Measurements from ENCODE around the gene INPP4B.

- TF ChIP-seq CTCF (IDR thresholded peaks at IDR 0.05) (no peak), POLR2AphosphoS5 (IDR thresholded peaks at IDR 0.05) (no peak), POLR2A (IDR thresholded peaks at IDR 0.05) (no peak)
Observed at GRCh38 chr4:142287371-142287770, 558.7 kb downstream of the INPP4B start.

Data from breast epithelium (tissue), 3 donors.